CD4-positive, alpha-beta T cell (primary cell): ENCODE measurements around the gene ADGRE2. TPM values are rescaled to one million over a fixed set of nuclear protein-coding genes. Genes with fewer than 3 reads are reported as not detected.

ENCODE experiments used
- ATAC-seq: fragments of 200-7000 bp; cut with Tn5 transposase; one replicate; pipeline ENCODE4 v1.10.0; 2022; ENCODE audit warnings: mild to moderate bottlenecking; ENCODE audit not compliant: poor library complexity
- CTCF ChIA-PET: fragments of 350-600 bp; sonication (Branson Sonifier 250); formaldehyde crosslinking; loops from one replicate; lab custom pipeline; 2021; ENCODE audit warnings: antibody characterized with exemption, inconsistent platforms; lab: Charles Lee
- POLR2A ChIA-PET: fragments of 350-600 bp; sonication (Branson Sonifier 250); formaldehyde crosslinking; loops from one replicate; lab custom pipeline; 2021; ENCODE audit warnings: antibody characterized with exemption, inconsistent platforms; lab: Charles Lee
- DNase-seq, 14 experiments: peaks; one replicate each; pipeline ENCODE4 v3.0.0-alpha.2; 2013 to 2020; ENCODE audit warnings: mixed read lengths in 2 of 14
- H3K27ac ChIP-seq, 2 donors: one replicate each; pipeline versions ENCODE4 v1.5.1 to v1.7.0; 2013; ENCODE audit warnings: low read length in 2 of 2, low read depth in 1 of 2, mild to moderate bottlenecking in 1 of 2
- H3K27me3 ChIP-seq, 2 experiments: 1 replicate in 1 of 2; 2 replicates in 1 of 2; pipeline versions ENCODE4 v1.6.1 to v1.7.0; 2013; ENCODE audit warnings: low read length in 2 of 2, control low read depth in 1 of 2, mild to moderate bottlenecking in 1 of 2, moderate library complexity in 1 of 2; ENCODE audit not compliant: insufficient read depth in 2 of 2, control insufficient read depth in 1 of 2
- H3K36me3 ChIP-seq: one replicate; pipeline ENCODE4 v1.6.1; 2013; ENCODE audit warnings: low read length, control low read depth; ENCODE audit not compliant: insufficient read depth
- H3K4me1 ChIP-seq: one replicate; pipeline ENCODE4 v1.6.1; 2013; ENCODE audit warnings: low read length, control low read depth; ENCODE audit not compliant: insufficient read depth
- H3K4me3 ChIP-seq: one replicate; pipeline ENCODE4 v1.5.1; 2013; ENCODE audit warnings: mild to moderate bottlenecking, low read length, moderate library complexity
- H3K9me3 ChIP-seq, 2 experiments: 1 replicate in 1 of 2; 2 replicates in 1 of 2; pipeline versions ENCODE4 v1.6.1 to v1.7.0; 2013; ENCODE audit warnings: low read length in 2 of 2, mild to moderate bottlenecking in 2 of 2, control low read depth in 1 of 2, moderate library complexity in 1 of 2; ENCODE audit not compliant: control insufficient read depth in 1 of 2, insufficient read depth in 1 of 2
- H3K27ac Mint-ChIP-seq: one replicate; pipeline ENCODE4 v1.8.0; 2020; ENCODE audit warnings: mixed read lengths
- H3K27me3 Mint-ChIP-seq: one replicate; pipeline ENCODE4 v1.8.0; 2021; ENCODE audit warnings: mixed read lengths
- H3K36me3 Mint-ChIP-seq: one replicate; pipeline ENCODE4 v1.8.0; 2021; ENCODE audit warnings: low read depth, mixed read lengths
- H3K4me1 Mint-ChIP-seq: one replicate; pipeline ENCODE4 v1.8.0; 2021; ENCODE audit warnings: low read depth, mixed read lengths
- H3K4me3 Mint-ChIP-seq: one replicate; pipeline ENCODE4 v1.8.0; 2020; ENCODE audit warnings: mild to moderate bottlenecking, mixed read lengths
- H3K9me3 Mint-ChIP-seq: one replicate; pipeline ENCODE4 v1.8.0; 2020; ENCODE audit warnings: mixed read lengths
- intact Hi-C, 2 experiments: fragments of 100-400 bp; cut with DNase I in 1 of 2; cut with micrococcal nuclease in 1 of 2; formaldehyde crosslinking; loops; one replicate each; pipeline versions ENCODE4 v1.15.1 to v1.9.0; 2023 to 2025; cut with DNase I, micrococcal nuclease
- total RNA-seq, 174 experiments: library from RNA in 2 of 174; stranded (reverse) in 2 of 174; gene quantifications; one replicate each; pipeline ENCODE4 v1.2.3 and lab custom pipeline; 2021 to 2026
- TF ChIP-seq, protein P1 (sequence below): fragments of 200-600 bp; IDR thresholded peaks from one replicate; pipeline ENCODE4 v1.8.0; 2022; ENCODE audit warnings: antibody characterized with exemption, mild to moderate bottlenecking

The ADGRE2 gene
- total RNA-seq, 2 experiments from 2014 or later, result 3.0 to 3.8 TPM

- Mint-ChIP-seq H3K4me3 (no peak overlapping the region), H3K4me1 (no peaks in the 10 kb centered on the region), H3K27ac (no peak overlapping the region), H3K27me3 (peaks cover 4% of the 10 kb centered on the region), H3K36me3 (peaks cover 13% of the 10 kb centered on the region), H3K9me3 (peaks cover 18% of the 10 kb centered on the region)
- no peak overlapping the region for H3K27ac ChIP-seq
- no peaks in the 10 kb centered on the region for H3K36me3 ChIP-seq
- TF ChIP-seq, protein P1, sequence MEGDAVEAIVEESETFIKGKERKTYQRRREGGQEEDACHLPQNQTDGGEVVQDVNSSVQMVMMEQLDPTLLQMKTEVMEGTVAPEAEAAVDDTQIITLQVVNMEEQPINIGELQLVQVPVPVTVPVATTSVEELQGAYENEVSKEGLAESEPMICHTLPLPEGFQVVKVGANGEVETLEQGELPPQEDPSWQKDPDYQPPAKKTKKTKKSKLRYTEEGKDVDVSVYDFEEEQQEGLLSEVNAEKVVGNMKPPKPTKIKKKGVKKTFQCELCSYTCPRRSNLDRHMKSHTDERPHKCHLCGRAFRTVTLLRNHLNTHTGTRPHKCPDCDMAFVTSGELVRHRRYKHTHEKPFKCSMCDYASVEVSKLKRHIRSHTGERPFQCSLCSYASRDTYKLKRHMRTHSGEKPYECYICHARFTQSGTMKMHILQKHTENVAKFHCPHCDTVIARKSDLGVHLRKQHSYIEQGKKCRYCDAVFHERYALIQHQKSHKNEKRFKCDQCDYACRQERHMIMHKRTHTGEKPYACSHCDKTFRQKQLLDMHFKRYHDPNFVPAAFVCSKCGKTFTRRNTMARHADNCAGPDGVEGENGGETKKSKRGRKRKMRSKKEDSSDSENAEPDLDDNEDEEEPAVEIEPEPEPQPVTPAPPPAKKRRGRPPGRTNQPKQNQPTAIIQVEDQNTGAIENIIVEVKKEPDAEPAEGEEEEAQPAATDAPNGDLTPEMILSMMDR, result no peak
- intact Hi-C loops, result no loop called here
- peaks cover 24 to 31% of the 10 kb centered on the region in 2 experiments for H3K9me3 ChIP-seq
- DNase-seq (no peak), ATAC-seq (no peak)
- CTCF ChIA-PET, result no interaction called here
- peaks cover 0 to 3% of the 10 kb centered on the region in 2 experiments for H3K27me3 ChIP-seq
- POLR2A ChIA-PET, result no interaction called here
- no peaks in the 10 kb centered on the region for H3K4me1 ChIP-seq
- H3K4me3 ChIP-seq, result no peak overlapping the region
These were observed 47.2 kb downstream of the ADGRE2 start for GRCh38 chr19:14731200-14731599.

DNA sequence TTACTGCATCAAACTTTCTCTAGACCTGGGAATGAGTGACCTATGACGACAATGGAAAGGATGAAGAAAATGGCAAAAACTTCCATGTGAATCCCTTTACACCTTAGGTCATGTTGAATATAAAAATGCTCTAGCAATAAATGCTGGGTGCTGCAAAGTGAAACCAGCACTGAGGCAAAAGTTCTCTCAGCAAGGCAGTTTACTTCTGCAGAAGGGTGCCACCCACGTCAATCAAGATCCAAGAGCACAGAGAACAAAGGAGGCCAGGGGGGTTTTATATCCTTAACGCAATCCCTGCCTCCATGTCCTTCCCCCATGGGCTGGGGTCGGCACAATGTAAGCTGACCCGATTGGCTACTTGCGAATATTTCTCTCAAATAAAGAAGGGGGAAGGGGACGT lies 49.8 kb downstream of the ADGRE2 start:
- no peaks in the 10 kb centered on the region for H3K36me3 ChIP-seq
- no peak for ATAC-seq
- no peak overlapping the region for H3K27ac Mint-ChIP-seq
- DNase-seq, result no peak
- POLR2A ChIA-PET, result no interaction called here
- H3K36me3 Mint-ChIP-seq, result peaks cover 34% of the 10 kb centered on the region
- H3K9me3 Mint-ChIP-seq, result peaks cover 24% of the 10 kb centered on the region
- no peak overlapping the region for H3K4me3 ChIP-seq
- TF ChIP-seq, protein P1, result no peak
- H3K4me1 ChIP-seq, result no peaks in the 10 kb centered on the region
- H3K9me3 ChIP-seq, result peaks cover 49 to 50% of the 10 kb centered on the region in 2 experiments
- H3K4me3 Mint-ChIP-seq, result no peak overlapping the region
- CTCF ChIA-PET, result no interaction called here
- H3K27me3 ChIP-seq, result peaks cover 0 to 3% of the 10 kb centered on the region in 2 experiments
- no peaks in the 10 kb centered on the region for H3K4me1 Mint-ChIP-seq
- no peak overlapping the region for H3K27ac ChIP-seq
- intact Hi-C loops, result no loop called here
- peaks cover 4% of the 10 kb centered on the region for H3K27me3 Mint-ChIP-seq

DNA sequence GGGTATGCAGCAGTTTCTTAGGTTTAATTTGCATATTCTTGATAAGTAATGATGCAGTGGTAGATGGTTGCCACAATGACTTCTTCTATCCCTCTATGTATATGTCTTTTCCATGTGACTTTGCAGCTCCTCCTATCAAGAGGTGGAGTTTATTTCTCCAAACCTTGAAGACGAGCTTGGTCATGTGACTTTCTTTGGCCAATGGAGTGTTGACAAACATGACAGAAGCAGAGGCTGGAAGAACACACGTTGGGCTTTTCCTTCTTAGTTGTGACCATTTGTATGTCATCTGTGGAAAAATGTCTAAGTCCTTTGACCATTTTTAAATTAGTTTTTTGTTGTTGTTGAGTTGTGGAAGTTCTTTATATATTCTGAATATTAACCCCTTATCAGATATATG lies 56.2 kb downstream of the ADGRE2 start:
- intact Hi-C loops, result no loop called here
- ATAC-seq (no peak), DNase-seq (no peak)
- no peaks in the 10 kb centered on the region for H3K4me1 Mint-ChIP-seq
- Histone ChIP-seq H3K9me3 (peaks cover 43 to 87% of the 10 kb centered on the region in 2 experiments), H3K27ac (no peak overlapping the region), H3K27me3 (no peaks in the 10 kb centered on the region), H3K4me3 (no peak overlapping the region), H3K36me3 (peaks cover 20% of the 10 kb centered on the region), H3K4me1 (no peaks in the 10 kb centered on the region)
- no peak overlapping the region for H3K4me3 Mint-ChIP-seq
- peaks cover 91% of the 10 kb centered on the region for H3K36me3 Mint-ChIP-seq
- no peaks in the 10 kb centered on the region for H3K27me3 Mint-ChIP-seq
- TF ChIP-seq, protein P1, result no peak
- POLR2A ChIA-PET, result no interaction called here
- no peak overlapping the region for H3K27ac Mint-ChIP-seq
- peaks cover 35% of the 10 kb centered on the region for H3K9me3 Mint-ChIP-seq
- CTCF ChIA-PET, result no interaction called here
